Fibroblast of skin of left biceps (primary cell): Measurements from ENCODE around the gene AMIGO3.
"Not testable (repeated sequence)": the region's sequence is repeated elsewhere in the genome, so short reads cannot be mapped to it uniquely, and the experiment has no call there.

Experiments used
- DNase-seq, 2 experiments: peaks; one replicate each; pipeline ENCODE4 v3.0.0-alpha.2; 2013; ENCODE audit warnings: low read depth in 2 of 2

The AMIGO3 gene

DNA sequence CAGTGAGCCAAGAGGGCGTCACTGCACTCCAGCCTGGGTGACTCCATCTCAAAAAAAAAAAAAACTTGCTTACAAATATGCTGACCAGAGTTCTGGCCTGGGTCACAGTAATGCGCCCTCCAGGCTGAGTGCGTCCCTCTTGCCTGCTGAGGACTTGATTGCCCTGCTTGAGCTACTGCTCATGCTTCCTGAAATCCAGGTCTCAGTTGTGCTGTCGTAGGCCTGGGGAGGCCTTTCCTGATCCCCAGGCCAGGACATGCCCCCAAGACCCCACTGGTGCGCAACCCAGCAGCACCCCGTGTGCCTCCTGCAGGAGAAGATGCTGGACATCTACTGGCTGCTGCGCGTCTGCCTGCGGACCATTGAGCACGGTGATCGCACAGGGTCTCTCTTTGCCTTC, 7.3 kb downstream of the AMIGO3 start:
- DNase-seq = no peak

DNA sequence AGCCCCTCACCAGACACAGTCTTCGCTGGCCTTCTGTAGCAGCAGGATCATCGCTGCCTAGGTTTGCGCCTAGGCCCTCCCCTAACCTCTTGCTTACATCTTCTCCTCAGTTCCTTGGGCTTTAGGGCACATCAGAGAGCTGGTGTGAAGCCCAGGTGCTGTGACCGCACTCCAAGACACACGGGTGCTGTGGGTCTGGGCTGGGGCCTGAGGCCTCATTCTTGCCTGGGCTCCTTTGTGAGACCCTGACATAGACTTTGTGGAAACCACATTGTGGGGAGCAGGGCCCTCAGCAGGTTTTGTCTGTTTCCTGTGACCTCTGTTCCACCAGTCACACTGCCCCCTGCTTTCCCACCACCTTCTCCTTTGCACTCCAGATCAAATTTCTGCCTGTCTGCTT, 8.0 kb downstream of the AMIGO3 start:
- DNase-seq = no peak

DNA sequence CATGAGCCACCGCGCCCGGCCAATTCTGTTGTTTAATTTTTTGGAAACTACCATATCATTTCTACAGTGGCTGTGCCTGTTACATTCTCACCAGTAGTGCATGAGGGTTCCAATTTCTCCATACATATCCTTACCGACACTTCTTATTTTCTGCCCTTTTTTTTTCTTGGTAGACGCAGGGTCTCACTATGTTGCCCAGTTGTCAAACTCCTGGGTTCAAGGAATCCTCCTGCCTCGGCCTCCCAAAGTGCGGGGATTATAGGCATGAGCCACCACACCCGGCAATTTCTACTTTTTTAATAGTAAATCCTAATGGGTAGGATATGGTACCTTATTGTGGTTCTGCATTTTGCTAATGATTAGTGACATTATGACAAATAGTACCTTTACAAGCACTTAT, 9.6 kb downstream of the AMIGO3 start:
- DNase-seq = no peak

DNA sequence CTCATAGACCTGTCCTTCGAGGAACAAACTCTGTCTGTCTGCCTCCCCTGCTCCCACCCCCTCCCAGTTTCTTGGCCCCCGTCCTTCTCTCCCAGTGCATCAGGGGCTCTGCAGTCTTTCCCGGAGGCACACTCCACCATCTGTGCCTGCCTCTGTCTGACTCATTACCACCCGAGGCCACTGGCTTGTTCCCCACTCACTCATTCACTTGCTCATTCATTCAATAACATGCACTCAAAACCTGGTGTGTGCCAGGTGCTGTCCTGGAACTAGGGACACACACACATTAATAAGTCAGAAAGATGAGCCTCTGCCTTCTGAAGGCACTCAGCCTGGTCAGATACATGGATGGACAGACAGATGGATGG, 12.4 kb downstream of the AMIGO3 start:
- no peak for DNase-seq

DNA sequence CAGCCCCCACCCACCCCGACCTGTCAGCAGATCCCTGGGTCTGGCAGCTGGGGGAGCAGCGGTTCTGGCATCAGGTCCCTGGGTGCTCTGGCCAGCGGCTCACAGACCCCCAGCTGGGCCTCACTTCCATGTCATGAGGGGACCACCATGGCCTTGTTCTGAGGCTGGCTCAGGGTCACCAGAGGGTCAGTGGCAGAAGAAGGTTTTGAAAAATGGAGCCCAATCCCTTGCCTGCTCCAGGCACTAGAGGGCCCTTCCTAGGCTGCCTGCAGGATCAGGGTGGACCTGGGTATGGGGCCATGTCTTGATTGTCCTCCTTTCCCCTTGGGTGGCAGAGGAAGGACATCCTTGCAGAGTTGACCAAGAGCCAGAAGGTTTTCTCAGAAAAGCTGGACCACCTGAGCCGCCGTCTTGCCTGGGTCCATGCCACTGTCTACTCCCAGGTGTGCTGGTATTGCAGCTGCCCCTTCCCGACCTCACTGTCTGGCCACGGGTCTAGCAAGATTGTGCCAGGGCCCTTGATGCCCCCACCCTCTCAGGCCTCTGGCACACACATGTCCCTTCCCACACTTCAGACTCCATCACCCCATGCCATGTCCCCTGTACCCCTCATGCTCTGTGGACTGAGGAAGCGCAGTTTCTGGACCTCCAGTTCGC, 12.9 kb downstream of the AMIGO3 start:
- DNase-seq = no peak

DNA sequence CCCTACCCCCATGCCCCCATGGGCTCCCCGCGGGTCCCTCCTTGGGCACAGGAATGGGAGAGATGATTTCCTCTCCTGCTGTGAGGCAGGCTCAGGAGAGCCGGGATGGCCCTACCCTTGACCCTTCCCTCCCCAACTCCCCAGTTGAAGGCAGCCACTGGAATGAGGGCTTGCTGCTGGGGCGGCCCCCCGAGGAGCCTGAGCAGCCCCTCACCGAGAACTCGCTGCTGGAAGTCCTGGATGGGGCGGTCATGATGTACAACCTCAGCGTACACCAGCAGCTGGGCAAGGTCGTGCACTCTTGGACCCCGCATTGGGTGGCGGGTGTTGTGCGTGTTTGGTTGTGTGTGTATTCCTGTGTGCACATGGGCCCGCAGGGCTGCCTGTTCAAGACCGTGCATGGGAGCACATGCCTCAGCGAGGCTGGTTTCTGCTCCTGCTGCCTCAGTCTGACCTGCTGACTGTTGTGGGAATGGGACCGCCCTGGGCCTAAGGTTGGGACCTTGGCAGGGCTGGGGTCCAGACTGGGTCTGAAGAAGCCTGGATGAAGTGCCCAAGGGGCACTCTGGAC, 14.0 kb downstream of the AMIGO3 start:
- DNase-seq = no peak

DNA sequence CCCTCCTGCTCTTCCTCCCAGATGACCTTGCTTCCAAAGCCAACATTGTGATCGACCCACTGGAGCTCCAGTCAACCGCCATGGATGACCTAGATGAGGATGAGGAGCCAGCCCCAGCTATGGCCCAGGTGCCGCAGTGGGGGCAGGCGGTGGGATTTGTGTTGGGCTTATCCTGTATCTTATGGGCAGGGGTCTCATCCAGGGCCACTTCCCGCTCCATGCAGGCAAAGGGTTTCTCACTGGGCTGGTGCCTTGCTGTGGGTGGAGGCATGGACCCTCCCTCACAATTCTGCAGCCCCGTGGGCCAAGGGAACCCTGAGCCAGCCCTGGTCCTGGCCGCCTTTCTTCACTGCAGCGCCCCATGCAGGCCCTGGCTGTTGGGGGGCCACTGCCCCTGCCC, 14.9 kb downstream of the AMIGO3 start:
- no peak for DNase-seq

DNA sequence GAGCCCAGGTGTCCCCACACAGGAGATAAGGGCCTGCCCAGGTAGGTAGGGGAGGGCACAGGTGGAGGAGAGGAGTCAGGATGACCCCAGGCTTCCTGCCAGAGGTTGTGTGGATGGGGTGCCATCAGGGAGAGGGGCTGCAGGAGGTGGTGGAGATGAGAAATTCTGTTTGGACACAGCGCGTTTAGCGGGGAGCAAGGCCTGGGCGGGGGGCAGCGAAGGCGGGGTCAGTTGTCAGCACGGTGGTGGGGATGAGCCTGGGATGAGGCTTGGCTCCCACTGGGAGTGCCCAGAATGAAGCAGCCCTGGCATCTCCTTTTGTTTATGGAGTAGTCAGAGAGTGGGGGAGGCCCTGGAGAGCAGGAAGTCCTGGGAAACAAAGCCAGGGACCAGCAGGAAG, 15.5 kb downstream of the AMIGO3 start:
- no peak for DNase-seq

DNA sequence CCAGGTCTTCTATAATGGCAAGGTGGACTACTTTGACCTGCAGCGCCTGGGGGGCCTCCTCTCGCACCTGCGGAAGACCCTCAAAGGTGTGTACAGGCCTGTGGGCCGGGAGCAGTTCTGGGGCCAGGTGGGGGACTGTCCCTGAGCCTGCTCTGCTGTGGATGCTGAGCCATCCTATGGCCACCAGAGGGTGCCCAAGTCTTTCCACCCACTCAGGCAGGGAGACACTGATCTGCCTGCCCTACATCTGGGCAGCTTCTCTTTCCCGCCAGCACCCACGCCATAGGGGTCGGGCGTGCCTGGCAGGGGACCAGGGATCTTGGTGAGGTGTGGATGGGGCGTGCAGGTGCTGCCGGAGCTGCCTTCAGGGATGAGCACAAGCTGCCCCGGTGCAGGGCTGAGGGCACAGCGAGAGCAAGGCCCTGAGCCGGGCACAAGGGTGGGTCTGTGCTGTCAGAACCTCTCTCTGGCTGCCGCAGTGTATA, 16.0 kb downstream of the AMIGO3 start:
- no peak for DNase-seq

DNA sequence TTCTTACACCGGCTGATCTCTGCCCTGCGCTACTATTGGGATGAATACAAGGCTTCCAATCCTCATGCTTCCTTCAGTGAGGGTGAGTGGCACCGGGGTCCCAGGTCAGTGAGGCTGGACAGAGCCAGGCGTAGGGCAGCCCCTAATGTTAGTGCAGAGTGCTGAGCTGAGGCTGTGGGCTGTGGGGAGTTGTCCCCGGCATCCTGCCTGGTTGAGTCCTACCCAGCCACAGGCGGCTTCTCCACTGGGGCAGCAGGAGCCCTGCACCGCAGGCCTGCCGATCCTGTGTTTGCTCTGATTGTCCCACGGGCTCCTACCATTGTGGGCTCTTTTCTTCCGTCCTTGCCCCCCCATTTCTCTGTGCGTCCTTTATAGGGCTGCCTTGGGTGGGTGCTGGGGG, 16.8 kb downstream of the AMIGO3 start:
- no peak for DNase-seq

DNA sequence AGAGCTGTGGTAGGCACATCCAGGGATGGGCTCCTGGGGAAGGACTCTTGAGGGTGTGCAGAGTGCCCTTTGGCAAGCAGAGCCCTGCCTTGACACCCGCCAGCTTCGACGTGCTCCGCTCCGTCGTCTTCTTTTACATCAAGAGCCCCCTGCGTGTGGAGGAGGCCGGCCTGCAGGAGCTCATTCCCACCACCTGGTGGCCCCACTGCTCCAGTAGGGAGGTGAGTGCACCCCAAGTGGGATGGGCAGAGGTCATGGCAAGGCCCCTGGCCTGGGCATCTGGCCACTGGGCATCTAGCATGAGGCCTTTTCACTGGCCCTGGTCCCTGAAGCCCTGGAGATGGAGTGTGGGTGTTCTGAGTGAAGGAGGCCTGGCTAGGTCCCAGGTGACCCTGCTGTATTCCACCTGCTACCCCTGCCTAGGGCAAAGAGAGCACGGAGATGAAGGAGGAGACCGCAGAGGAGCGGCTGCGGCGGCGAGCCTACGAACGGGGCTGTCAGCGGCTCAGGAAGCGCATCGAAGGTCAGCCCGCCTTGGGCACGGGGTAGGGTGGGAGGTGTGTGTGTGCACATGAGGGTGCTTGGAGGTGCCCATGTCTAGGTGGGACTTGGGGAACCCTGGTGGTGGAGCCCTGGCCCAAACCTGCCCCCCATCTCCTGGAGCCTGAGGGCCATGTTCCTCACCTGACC, 18.0 kb downstream of the AMIGO3 start:
- no peak for DNase-seq

DNA sequence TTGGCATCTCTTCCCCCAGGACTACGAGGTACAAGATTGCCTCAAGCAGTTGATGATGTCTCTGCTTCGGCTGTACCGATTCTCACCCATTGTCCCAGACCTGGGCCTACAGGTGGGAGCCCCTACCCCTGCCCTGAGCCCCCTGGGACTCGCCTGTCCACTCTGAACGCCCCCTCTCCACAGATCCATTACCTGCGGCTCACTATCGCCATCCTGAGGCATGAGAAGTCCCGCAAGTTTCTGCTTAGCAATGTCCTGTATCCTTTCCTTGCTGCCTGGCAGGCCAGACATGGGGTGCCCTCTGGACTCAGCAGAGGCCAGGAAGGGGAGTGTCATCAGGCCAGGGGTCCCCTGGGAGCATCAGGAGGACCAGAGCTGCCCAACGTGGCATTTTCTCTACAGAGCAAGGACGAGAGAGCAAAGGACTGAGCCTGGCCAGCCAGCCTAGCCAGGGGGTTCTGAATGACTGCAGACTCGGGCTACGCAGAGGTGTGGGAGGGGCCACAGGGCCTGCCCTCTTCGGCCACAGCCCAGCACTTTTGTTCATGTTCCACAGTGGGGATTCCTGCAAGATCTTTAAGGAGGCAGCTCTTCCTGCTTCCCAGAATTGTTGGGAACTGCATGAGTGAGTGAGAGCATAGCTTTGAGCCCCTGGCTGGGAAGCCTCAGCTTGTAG, 18.9 kb downstream of the AMIGO3 start:
- DNase-seq = no peak

DNA sequence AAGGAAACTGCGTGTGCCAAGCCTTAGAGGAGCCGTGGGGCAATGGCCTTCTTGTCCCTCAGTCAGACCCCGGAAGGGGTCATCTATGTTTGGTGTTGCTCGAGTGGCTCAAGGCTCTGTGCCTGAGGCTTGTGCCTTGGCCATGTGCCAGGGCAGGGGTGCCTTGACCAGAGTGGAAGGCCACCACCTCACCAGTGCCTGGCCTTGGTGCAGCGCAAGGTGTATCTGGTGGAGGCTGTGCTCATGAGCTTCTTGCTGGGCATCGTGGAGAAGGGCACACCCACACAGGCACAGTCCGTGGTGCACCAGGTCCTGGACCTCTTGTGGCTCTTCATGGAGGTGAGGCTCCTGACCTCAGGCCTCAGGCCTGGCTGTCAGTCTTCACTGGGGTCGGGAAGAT, 19.5 kb downstream of the AMIGO3 start:
- no peak for DNase-seq

DNA sequence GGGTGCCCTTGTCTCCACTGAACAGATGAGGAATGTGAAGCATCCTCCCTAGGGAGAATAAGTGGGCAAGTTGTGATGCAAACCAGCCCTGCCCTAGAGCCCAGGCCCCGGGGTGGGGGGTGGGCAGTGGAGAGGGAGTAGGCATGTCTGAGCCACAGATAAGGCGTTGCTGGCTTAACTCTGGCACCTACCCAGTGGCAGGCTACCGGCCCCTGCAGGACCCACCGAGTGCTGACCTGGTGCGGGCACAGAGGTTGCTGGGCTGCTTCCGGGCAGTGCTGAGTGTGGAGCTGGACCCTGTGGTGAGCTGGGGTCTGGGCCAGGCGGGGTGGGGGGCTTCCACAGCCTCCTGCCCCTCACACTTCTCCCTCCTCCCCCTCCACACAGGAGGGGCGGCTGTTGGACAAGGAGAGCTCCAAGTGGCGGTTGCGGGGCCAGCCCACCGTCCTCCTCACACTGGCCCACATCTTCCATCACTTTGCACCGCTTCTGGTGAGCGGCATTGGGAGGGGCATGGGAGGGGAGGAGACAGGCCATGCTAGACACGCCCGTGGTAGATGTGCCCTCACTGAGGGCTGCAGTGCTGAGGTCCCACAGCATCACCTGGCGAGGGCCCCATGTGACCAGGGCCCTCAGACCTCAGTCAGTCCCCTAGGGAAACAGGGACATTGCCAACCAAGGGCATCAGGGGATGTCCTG, 20.1 kb downstream of the AMIGO3 start:
- no peak for DNase-seq

DNA sequence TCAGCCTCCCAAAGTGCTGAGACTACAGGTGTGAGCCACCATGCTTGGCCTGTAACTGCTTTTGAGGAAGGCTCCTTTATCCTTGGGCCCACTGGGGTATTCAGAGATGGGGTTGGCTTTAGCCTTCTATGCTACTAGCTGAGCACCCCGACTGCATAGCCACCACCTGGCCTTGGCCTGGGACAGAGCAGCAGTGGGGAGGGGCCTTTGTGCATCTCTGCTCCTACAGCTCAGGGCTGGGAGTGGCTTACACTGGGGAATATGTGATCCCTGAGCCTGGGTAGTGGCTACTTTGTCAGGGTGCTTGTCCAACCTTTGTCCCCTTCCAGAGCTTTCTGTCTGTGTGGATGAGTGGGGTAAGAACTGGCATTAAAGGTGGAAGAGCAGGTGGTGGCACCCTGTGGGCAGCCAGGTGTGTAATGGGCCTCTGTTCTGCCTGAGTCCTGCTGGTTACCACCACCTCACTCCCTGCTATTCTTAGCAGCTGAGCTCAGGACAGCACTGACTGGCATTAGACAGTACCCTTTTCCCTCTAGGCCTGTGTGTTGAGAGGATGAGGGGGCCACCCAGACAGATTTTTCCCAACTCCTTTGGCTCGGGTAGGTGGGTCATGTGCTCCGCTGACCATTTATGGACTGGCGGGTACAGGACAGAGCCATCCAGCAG, 24.0 kb downstream of the AMIGO3 start:
- not testable (repeated sequence) for DNase-seq

DNA sequence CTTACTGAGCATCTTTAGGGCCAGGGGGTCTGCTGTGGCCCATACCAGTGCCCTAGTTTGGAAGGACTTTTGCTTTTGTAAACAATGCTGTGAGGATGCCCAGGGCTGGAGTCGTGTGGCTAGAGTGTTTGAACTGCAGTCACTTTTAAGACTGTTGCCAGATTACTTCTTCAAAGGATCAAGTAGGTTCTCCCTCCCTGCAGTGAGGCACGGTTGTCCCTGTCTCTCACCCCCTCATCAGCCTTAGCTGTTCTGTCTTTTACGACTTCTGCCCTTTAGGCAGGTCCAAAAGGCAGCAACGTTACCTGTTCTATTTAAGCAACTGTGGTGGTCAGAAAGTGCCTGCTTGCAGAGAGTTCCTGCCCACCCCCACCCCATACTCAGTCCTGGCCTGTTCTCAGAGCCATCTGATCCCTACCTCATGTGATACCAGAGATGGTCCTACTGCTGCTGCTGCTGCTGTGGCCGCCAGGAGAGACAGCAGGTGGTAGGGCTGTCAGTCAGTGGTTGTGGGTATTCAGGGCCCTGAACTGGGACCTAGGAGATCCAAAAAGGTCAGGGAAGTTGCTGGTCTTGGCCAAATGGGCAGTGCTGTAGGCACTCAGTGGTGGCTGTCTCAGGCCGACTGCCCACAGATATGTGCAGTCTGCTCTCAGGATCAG, 24.9 kb downstream of the AMIGO3 start:
- not testable (repeated sequence) for DNase-seq

DNA sequence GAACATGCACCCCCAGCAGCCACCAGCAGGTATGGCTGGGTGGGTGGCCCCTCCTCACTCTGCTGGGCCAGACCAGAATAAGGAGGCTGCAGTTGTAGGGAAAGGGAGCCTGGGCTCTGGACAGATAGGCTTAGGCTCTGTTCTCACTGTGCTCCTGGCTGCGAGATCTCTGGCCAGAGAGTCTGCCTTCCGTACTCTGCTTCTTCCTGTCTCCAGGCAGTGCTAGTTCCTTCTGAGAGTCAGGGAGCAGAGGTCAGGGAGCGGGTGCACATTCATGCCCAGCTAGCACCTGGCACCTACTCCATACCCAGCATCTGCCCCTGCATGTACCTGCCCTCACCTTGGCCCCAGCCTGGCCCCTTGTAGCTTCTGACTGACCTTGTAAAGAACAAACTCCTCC, 28.0 kb downstream of the AMIGO3 start:
- DNase-seq = not testable (repeated sequence)

DNA sequence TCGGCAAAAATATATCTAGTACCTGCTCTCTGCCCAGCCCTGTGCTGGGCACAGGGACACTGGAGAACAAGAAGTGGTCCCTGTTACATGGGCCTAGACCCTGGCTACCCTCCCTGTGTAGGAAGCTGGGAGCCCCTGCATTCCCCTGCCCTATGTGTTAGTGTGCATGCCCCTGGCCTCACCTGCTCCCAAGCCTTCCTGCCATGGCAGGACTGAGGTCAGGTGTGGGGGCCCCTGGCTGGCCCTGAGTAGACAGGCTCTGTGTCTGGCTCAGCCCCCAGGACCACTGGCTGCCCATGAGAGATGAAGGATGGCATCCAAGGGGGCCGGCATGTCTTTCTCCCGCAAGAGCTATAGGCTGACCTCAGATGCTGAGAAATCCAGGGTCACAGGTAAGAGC, 28.6 kb downstream of the AMIGO3 start:
- DNase-seq = not testable (repeated sequence)

DNA sequence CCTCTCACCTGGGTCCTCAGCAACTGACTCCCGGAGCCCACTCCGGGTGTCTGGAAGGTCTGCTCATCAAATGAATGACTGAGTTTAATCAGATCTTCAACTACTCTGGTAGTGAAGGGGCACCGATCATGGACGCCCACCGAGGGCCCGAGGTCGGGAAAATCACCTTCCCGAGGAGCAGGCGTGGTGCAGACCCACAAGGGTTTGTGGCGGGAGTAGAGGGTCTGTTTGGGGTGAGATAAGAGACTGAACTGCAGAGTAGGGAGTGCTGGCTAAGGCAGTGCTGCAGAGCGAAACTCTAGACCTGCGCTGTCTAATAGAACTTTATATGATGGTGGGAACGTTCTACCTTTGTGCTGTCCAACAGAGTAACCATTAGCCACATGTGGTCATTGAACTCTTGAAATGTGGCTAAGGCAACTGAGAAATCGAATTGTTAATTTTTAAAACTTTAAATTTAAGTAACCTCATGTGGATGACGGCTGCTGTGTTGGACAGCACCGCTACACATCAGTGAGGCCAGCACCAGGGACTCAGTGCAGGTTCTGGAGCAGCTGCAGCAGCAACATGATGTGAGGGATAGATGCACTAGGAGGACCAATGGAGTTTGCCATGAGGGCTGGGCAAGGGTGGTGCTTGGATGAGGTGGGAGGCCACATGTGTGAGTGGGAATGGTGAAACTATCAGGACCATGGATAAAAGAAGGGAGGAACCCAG, 29.4 kb downstream of the AMIGO3 start:
- not testable (repeated sequence) for DNase-seq
